C4-2B (cell line): ENCODE measurements around the gene HRAS.

ENCODE experiments used
- ZFX ChIP-seq: fragments of 450-650 bp; IDR thresholded peaks from 2 replicates; pipeline ENCODE4 v1.6.1; 2017
- TF ChIP-seq, protein P1 (sequence below): fragments of 450-650 bp; conservative IDR thresholded peaks from 2 replicates; pipeline ENCODE4 v1.5.1; 2017; ENCODE audit warnings: mild to moderate bottlenecking

DNA sequence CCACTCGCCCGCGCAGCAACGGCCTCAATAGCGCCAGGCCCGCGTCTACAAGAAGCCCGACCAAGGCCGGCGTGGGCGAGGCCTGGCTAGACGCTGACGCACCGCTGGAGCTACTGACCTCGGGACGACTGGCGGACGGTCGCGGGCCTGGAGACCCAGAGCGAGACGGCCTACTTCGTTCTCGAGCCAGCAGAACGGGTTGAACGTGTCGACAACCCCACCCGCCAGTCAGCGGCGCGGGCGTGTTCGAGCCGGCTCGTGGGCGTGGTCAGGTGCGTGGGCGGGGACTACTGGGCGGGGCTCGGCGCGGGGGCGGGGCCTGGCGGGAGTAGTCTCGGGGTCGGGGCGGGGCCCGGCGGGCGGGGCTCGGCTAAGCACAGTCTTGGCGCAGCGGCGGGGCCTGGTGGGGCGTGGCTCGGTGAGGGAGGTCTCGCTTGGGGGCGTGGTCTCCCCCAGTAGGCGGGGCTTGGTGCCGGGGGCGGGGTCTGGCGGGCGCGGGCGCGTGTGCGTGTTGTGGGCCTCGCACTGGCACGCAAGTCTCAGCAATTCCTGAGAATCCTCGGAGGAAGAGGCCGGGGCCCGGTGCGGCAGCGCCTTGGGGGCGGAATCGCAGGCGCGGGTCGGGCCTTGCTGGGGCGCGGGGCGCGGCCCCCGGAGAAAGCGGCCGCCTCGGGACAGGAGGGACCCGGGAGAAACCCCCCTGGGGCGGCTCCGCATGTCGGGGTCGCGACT is 28.2 kb downstream of the HRAS start, which contains the start of gene RNH1:
- TF ChIP-seq, protein P1, sequence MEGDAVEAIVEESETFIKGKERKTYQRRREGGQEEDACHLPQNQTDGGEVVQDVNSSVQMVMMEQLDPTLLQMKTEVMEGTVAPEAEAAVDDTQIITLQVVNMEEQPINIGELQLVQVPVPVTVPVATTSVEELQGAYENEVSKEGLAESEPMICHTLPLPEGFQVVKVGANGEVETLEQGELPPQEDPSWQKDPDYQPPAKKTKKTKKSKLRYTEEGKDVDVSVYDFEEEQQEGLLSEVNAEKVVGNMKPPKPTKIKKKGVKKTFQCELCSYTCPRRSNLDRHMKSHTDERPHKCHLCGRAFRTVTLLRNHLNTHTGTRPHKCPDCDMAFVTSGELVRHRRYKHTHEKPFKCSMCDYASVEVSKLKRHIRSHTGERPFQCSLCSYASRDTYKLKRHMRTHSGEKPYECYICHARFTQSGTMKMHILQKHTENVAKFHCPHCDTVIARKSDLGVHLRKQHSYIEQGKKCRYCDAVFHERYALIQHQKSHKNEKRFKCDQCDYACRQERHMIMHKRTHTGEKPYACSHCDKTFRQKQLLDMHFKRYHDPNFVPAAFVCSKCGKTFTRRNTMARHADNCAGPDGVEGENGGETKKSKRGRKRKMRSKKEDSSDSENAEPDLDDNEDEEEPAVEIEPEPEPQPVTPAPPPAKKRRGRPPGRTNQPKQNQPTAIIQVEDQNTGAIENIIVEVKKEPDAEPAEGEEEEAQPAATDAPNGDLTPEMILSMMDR, result no peak
- TF ChIP-seq ZFX, result no peak
